ENCODE measurements around the gene FRMPD1.
A peak's percentile ranks its signal among the peaks of the same experiment; 100 is the strongest.

The FRMPD1 gene

DNA sequence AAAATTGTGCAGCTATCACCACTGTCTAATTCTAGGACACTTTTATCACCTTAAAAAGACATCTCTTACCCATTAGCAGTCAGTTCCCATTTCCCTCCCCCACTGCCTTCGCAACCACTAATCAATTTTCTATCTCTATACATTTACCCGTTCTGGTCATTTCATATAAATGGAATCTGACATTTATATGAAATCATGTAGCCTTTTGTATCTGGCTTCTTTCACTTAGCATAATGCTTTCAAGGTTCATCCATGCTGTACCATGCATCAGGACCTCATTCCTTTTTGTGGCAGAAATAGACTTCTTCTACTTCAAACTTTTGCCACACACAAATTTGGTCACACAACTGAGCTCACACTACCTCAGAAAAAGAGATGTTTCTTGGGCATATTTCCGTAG, 32.2 kb downstream of the FRMPD1 start:
- no peaks in the 10 kb centered on the region for H3K9me3 Mint-ChIP-seq
- no peaks in the 10 kb centered on the region for H3K36me3 Mint-ChIP-seq (ENCODE audit: low read depth)
- no peak overlapping the region for H3K4me3 Mint-ChIP-seq
- no peak for DNase-seq
- ATAC-seq: no peak
- peaks cover 28% of the 10 kb centered on the region for H3K27me3 Mint-ChIP-seq
- H3K4me1 Mint-ChIP-seq: no peaks in the 10 kb centered on the region
- H3K27ac Mint-ChIP-seq: no peak overlapping the region

- Mint-ChIP-seq H3K36me3 (ENCODE audit: low read depth) (no peaks in the 10 kb centered on the region), H3K4me3 (no peak overlapping the region), H3K27me3 (peaks cover 28% of the 10 kb centered on the region), H3K9me3 (no peaks in the 10 kb centered on the region), H3K27ac (no peak overlapping the region), H3K4me1 (no peaks in the 10 kb centered on the region)
- DNase-seq (no peak), ATAC-seq (no peak)
Measured at GRCh38 chr9:37683531-37684371, 33.0 kb downstream of the FRMPD1 start.

GRCh38 chr9:37692622-37693221, 42.0 kb downstream of the FRMPD1 start:
- Mint-ChIP-seq H3K27ac (no peak overlapping the region), H3K27me3 (peaks cover 37% of the 10 kb centered on the region), H3K9me3 (no peaks in the 10 kb centered on the region), H3K4me1 (no peaks in the 10 kb centered on the region), H3K36me3 (ENCODE audit: low read depth) (no peaks in the 10 kb centered on the region), H3K4me3 (no peak overlapping the region)
- ATAC-seq: no peak
- no peak for DNase-seq

DNA sequence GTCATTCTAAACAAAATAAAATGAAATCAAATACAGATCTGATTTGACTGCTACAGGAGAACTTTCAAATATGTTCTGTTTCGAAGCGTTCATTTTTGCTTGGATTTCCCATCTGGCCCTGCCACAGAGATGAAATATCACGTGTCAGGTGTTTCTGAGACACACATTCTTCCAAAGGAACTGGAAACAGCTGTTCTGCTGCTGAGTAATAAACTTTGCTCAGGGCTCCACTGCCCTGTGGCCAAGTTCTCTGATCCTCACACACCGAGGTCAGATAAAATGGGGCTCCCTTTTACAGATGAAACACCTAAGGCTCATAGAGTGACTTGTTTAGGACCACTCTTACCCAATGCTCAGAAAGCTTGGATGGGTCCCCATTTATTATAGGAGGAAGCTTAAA, 42.5 kb downstream of the FRMPD1 start:
- no peaks in the 10 kb centered on the region for H3K36me3 Mint-ChIP-seq (ENCODE audit: low read depth)
- H3K27ac Mint-ChIP-seq: no peak overlapping the region
- H3K9me3 Mint-ChIP-seq: no peaks in the 10 kb centered on the region
- no peak overlapping the region for H3K4me3 Mint-ChIP-seq
- DNase-seq: no peak
- no peak for ATAC-seq
- H3K4me1 Mint-ChIP-seq: no peaks in the 10 kb centered on the region
- H3K27me3 Mint-ChIP-seq: peaks cover 37% of the 10 kb centered on the region

GRCh38 chr9:37694355-37694754, 43.6 kb downstream of the FRMPD1 start:
- Mint-ChIP-seq H3K9me3 (no peaks in the 10 kb centered on the region), H3K27me3 (peaks cover 36% of the 10 kb centered on the region)
- DNase-seq: no peak

DNA sequence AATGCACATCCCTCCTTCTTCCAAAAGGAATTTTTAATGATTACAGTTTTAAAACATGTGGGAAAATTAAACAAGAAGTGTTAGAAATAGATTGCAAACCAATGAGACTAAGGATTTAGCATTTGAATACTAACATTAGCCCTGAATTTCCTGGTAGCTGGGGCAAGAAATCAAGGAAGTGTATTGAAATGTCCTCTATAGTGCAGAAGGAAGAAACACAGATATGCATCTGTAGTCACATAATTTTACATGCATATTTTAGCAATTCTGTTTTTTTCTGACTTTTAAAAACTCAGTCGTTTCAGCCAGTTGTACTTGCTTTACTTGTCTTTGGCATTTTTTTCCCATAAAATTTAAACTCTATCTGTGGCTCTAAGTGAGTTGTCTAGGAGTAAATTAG, 45.8 kb downstream of the FRMPD1 start:
- ATAC-seq: no peak
- H3K4me1 Mint-ChIP-seq: no peaks in the 10 kb centered on the region
- DNase-seq: no peak
- no peaks in the 10 kb centered on the region for H3K36me3 Mint-ChIP-seq (ENCODE audit: low read depth)
- no peaks in the 10 kb centered on the region for H3K9me3 Mint-ChIP-seq
- H3K4me3 Mint-ChIP-seq: no peak overlapping the region
- H3K27me3 Mint-ChIP-seq: peaks cover 28% of the 10 kb centered on the region
- no peak overlapping the region for H3K27ac Mint-ChIP-seq

More at GRCh38 chr9:37694355-37694754, 43.6 kb downstream of the FRMPD1 start:
- Mint-ChIP-seq H3K36me3 (ENCODE audit: low read depth) (no peaks in the 10 kb centered on the region), H3K27ac (no peak overlapping the region), H3K4me1 (no peaks in the 10 kb centered on the region), H3K4me3 (no peak overlapping the region)
- ATAC-seq: no peak

DNA sequence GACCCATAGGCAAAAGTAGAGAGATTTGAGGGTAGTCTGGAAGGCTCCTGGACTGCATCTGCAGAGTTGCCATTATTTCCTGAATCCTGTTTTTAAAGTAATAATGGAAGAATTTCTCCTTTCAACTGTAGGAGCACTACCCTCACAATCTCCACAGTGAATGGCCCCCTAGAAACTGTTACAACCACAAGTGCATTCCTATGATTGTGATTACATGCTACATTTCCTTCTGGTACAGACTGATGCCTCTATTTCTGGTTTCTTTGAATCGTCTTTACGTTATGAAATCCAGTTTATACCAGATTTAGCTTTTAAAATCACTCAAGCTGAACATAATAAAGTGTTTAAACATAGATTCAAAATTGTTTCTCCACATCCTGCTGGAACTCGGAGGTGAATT, 49.4 kb downstream of the FRMPD1 start:
- ATAC-seq: no peak

DNA sequence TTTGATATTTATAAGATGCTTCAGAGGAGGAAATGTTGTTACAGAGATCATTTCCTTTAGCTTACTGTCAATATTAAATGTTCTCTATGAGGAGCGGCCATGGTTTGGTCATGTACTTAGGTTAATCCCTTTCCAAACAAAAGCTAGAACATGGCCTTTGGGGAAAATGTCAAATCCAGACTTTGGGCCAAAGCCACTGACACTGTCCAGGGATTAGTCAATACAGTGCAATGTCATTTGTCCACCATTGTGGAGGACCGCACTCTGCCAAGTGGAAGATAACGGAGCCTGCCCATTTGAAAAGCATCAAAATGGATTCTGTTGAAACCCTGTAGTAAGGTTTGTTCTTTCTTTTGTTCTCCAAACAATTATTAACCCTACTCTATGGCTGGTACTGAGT, 50.1 kb downstream of the FRMPD1 start:
- peaks cover 11% of the 10 kb centered on the region for H3K27me3 Mint-ChIP-seq
- no peak overlapping the region for H3K27ac Mint-ChIP-seq
- peaks cover under 1% of the 10 kb centered on the region for H3K4me1 Mint-ChIP-seq
- no peak overlapping the region for H3K4me3 Mint-ChIP-seq
- no peaks in the 10 kb centered on the region for H3K9me3 Mint-ChIP-seq
- no peaks in the 10 kb centered on the region for H3K36me3 Mint-ChIP-seq (ENCODE audit: low read depth)
- no peak for ATAC-seq
- no peak for DNase-seq

More for the DNA sequence above, 49.4 kb downstream of the FRMPD1 start:
- H3K27ac Mint-ChIP-seq: no peak overlapping the region
- no peak overlapping the region for H3K4me3 Mint-ChIP-seq
- peaks cover 16% of the 10 kb centered on the region for H3K27me3 Mint-ChIP-seq
- no peaks in the 10 kb centered on the region for H3K9me3 Mint-ChIP-seq
- no peak for DNase-seq
- no peaks in the 10 kb centered on the region for H3K4me1 Mint-ChIP-seq
- no peaks in the 10 kb centered on the region for H3K36me3 Mint-ChIP-seq (ENCODE audit: low read depth)

GRCh38 chr9:37705787-37706186, 55.0 kb downstream of the FRMPD1 start:
- Mint-ChIP-seq H3K4me3 (no peak overlapping the region), H3K27ac (no peak overlapping the region), H3K36me3 (ENCODE audit: low read depth) (no peaks in the 10 kb centered on the region), H3K4me1 (peaks cover 12% of the 10 kb centered on the region), H3K9me3 (no peaks in the 10 kb centered on the region), H3K27me3 (peaks cover 27% of the 10 kb centered on the region)
- ATAC-seq (no peak), DNase-seq (no peak)

DNA sequence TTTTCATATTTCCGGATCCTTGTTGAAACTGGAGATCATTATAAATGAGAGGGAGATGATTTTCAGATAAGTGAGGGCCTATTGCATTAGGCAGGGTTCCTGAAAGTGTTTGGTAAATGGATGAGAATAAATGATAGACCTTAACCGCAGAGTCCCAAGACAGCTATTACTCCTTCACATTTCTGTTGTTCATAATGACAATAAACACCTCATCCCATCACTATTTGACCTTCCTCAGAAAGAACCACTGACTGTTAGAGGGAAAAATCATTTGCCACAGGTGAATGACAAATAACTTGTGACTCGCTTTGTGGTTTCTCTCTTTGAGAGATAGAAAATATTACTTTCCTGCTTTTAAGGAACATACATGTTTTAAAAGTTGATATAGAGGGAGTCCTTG, 55.5 kb downstream of the FRMPD1 start:
- DNase-seq (no peak), ATAC-seq (peak; percentile 68)
- H3K4me1 Mint-ChIP-seq: peaks cover 12% of the 10 kb centered on the region
- H3K27me3 Mint-ChIP-seq: peaks cover 26% of the 10 kb centered on the region
- H3K36me3 Mint-ChIP-seq (ENCODE audit: low read depth): no peaks in the 10 kb centered on the region
- no peak overlapping the region for H3K27ac Mint-ChIP-seq
- no peaks in the 10 kb centered on the region for H3K9me3 Mint-ChIP-seq
- no peak overlapping the region for H3K4me3 Mint-ChIP-seq

DNA sequence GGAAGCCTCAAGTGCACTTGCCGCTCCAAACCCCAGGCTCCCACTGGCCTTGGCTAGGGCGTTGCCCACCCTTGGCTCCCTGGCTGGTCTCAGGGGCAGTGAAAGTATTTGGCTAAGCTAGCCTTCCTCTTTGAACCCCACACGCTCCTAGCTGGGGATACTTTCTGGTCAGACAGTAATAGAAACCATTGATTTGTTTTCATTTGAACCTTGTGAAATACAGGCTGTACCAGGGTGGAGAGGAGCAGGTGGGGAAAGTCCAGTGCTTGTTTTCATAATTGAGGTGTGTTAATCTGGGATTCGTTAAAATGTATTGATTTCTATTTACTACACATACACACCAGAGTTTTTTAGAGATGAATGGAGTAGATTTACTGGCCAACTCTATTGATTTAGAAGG, 57.0 kb downstream of the FRMPD1 start:
- Mint-ChIP-seq H3K4me1 (peaks cover 12% of the 10 kb centered on the region), H3K9me3 (no peaks in the 10 kb centered on the region), H3K4me3 (no peak overlapping the region), H3K27ac (no peak overlapping the region), H3K27me3 (peaks cover 23% of the 10 kb centered on the region), H3K36me3 (ENCODE audit: low read depth) (no peaks in the 10 kb centered on the region)
- DNase-seq (no peak), ATAC-seq (no peak)

DNA sequence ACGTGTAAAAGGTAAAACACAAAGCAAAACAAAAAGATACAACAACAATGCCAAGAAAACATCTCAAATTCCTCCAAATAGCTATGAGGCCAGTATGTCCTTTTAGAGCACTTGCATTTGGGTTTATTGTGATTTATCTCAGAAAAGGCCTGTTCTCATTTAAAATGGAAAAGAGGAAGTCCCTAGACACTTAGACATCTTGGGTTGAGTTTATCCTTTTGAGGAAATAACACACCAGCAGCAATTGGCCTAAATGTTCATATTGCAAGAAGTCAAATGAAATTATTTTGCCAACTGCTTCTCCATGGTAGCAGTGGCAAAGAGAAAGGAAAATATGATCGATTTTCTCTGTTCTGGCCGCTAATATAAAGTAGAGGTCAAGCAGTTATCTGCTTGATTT, 59.3 kb downstream of the FRMPD1 start:
- no peak for ATAC-seq
- H3K4me1 Mint-ChIP-seq: peaks cover 12% of the 10 kb centered on the region
- no peaks in the 10 kb centered on the region for H3K9me3 Mint-ChIP-seq
- DNase-seq: no peak
- H3K36me3 Mint-ChIP-seq (ENCODE audit: low read depth): no peaks in the 10 kb centered on the region
- peaks cover 24% of the 10 kb centered on the region for H3K27me3 Mint-ChIP-seq
- no peak overlapping the region for H3K4me3 Mint-ChIP-seq
- H3K27ac Mint-ChIP-seq: no peak overlapping the region

DNA sequence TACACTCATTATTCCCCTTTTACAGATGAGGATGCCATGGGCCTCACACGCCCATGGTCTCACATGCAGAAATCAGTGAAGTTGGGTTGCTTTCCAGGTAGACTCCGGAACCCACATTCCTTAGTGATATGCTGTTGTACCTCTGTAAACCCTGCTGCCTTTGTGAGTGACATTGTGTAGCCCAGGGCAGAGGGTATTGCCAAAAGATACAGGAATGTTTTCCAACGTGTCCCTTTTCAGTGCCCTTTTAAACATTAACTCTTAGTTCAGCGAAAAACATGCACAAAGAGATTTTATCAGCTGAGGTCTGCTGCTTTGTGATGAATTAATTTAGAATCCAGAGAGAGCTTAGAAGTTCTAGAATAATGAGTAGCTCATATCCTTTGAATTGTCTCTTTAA, 64.5 kb downstream of the FRMPD1 start:
- Mint-ChIP-seq H3K36me3 (ENCODE audit: low read depth) (no peaks in the 10 kb centered on the region), H3K4me1 (no peaks in the 10 kb centered on the region), H3K27ac (no peak overlapping the region), H3K9me3 (no peaks in the 10 kb centered on the region), H3K4me3 (no peak overlapping the region), H3K27me3 (peaks cover 6% of the 10 kb centered on the region)
- ATAC-seq (no peak), DNase-seq (no peak)

GRCh38 chr9:37715991-37716505, 65.3 kb downstream of the FRMPD1 start:
- Mint-ChIP-seq H3K4me1 (no peaks in the 10 kb centered on the region), H3K4me3 (no peak overlapping the region), H3K9me3 (no peaks in the 10 kb centered on the region), H3K27me3 (peaks cover 6% of the 10 kb centered on the region), H3K36me3 (ENCODE audit: low read depth) (no peaks in the 10 kb centered on the region), H3K27ac (no peak overlapping the region)
- ATAC-seq: no peak
- DNase-seq: no peak

DNA sequence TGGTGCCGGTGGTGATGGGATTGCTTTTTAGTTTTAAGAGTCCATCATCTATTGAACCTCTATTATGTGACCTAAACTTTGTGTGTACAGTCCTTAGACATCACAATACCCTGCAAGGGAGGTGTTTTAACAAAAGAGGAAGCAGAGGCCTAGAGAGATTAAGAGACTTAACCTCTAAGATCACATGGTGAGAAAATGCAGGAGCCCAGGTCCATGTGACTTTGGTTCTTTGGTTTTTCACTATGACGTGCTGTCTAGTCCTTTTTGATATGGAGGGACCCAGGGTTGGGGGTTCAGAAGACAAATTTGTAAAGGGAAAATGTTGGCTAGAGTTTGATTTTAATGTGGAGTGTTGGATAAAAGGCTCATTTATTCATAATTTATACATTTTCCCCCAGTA, 68.8 kb downstream of the FRMPD1 start:
- no peaks in the 10 kb centered on the region for H3K4me1 Mint-ChIP-seq
- DNase-seq (no peak), ATAC-seq (no peak)
- H3K27me3 Mint-ChIP-seq: peaks cover 2% of the 10 kb centered on the region
- no peak overlapping the region for H3K27ac Mint-ChIP-seq
- H3K36me3 Mint-ChIP-seq (ENCODE audit: low read depth): no peaks in the 10 kb centered on the region
- no peaks in the 10 kb centered on the region for H3K9me3 Mint-ChIP-seq
- H3K4me3 Mint-ChIP-seq: no peak overlapping the region

All from activated naive CD8-positive, alpha-beta T cell treated with anti-CD3 and anti-CD28 coated beads, Interleukin-2, amount 50 U/mL, for 24 hours (primary cell).